HepG2 (cell line): ENCODE measurements around the gene QRFPR. TPM values are rescaled to one million over a fixed set of nuclear protein-coding genes. Genes with fewer than 3 reads are reported as not detected.

Experiments
- ATAC-seq: fragments of 200-7000 bp; cut with Tn5 transposase; 3 replicates; pipeline ENCODE4 v1.9.1; 2020; ENCODE audit warnings: mild to moderate bottlenecking, moderate library complexity
- BruUV-seq: library from RNA; stranded (reverse); fragments of 400-500 nt; replicated peaks from 2 replicates; lab custom pipeline; 2021; lab: Mats Ljungman, UMichigan
- CTCF ChIA-PET: fragments of 300-600 bp; formaldehyde crosslinking; extraction: SDS; loops from one replicate; lab custom pipeline; 2021; ENCODE audit warnings: low total read pairs, inconsistent platforms, low intra/inter-chr PET ratio; lab: Yijun Ruan, JAX
- POLR2A ChIA-PET: fragments of 350-600 bp; sonication (Branson Sonifier 250); formaldehyde crosslinking; loops from one replicate; lab custom pipeline; 2020; ENCODE audit warnings: antibody characterized with exemption, inconsistent platforms; lab: Yijun Ruan, JAX
- DNase-seq: peaks from one replicate; pipeline ENCODE4 v3.0.0-alpha.2; 2015; ENCODE audit warnings: low spot score
- FAIRE-seq: peaks from 3 replicates; lab custom pipeline; 2011; peaks lifted over from hg19 to GRCh38; lab: Jason Lieb, UNC
- H2AFZ ChIP-seq: one replicate; pipeline ENCODE4 v1.6.1; 2011; ENCODE audit warnings: low read length, inconsistent platforms
- H3K27ac ChIP-seq: fragments of 300-600 bp; 3 replicates; pipeline ENCODE4 v1.8.0; 2011; ENCODE audit warnings: mixed run types, mild to moderate bottlenecking, mixed read lengths, low read length, inconsistent platforms; ENCODE audit not compliant: insufficient read depth; ENCODE audit errors: extremely low read length
- H3K27me3 ChIP-seq, 2 experiments: fragments of 200-600 bp in 1 of 2; 2 replicates in 1 of 2; 3 replicates in 1 of 2; pipeline versions ENCODE4 v1.6.0 to v1.8.0; 2011; ENCODE audit warnings: low read length in 2 of 2, mild to moderate bottlenecking in 2 of 2, moderate library complexity in 2 of 2, inconsistent platforms in 1 of 2; ENCODE audit not compliant: insufficient read depth in 2 of 2, control insufficient read depth in 1 of 2
- H3K36me3 ChIP-seq, 2 experiments: fragments of 200-600 bp in 1 of 2; replicated peaks in 1 of 2; 2 replicates in 1 of 2; 3 replicates in 1 of 2; pipeline versions ENCODE4 v1.5.1 to v1.8.0; 2011; ENCODE audit warnings: low read length in 2 of 2, inconsistent platforms in 1 of 2; ENCODE audit not compliant: insufficient read depth in 2 of 2, control insufficient read depth in 1 of 2
- H3K4me1 ChIP-seq: 2 replicates; pipeline ENCODE4 v1.5.1; 2012; ENCODE audit warnings: low read length, inconsistent platforms; ENCODE audit not compliant: insufficient read depth
- H3K4me2 ChIP-seq: 2 replicates; pipeline ENCODE4 v1.6.0; 2011; ENCODE audit warnings: low read depth, low read length, inconsistent platforms
- H3K4me3 ChIP-seq, 3 experiments: fragments of 200-600 bp in 1 of 3; sonication (generic), shearing (Covaris generic) in 1 of 3; replicated peaks in 1 of 3; 2 replicates each; pipeline ENCODE4 v1.5.1; 2011 to 2016; ENCODE audit warnings: low read length in 3 of 3, inconsistent platforms in 2 of 3, low read depth in 2 of 3, mild to moderate bottlenecking in 2 of 3, control low read depth in 1 of 3, mixed read lengths in 1 of 3; ENCODE audit not compliant: insufficient read depth in 1 of 3
- H3K79me2 ChIP-seq: one replicate; pipeline ENCODE4 v1.6.1; 2011; ENCODE audit warnings: low read length, inconsistent platforms; ENCODE audit not compliant: insufficient read depth
- H3K9ac ChIP-seq: 2 replicates; pipeline ENCODE4 v1.6.0; 2011; ENCODE audit warnings: mild to moderate bottlenecking, low read depth, low read length, inconsistent platforms; ENCODE audit not compliant: insufficient read depth
- H3K9me3 ChIP-seq: 2 replicates; pipeline ENCODE4 v1.5.1; 2012; ENCODE audit warnings: mild to moderate bottlenecking, low read length
- H4K20me1 ChIP-seq: 2 replicates; pipeline ENCODE4 v1.6.0; 2011; ENCODE audit warnings: inconsistent platforms, mild to moderate bottlenecking, low read length, moderate library complexity; ENCODE audit not compliant: insufficient read depth
- ATF7 ChIP-seq, 2 experiments: fragments of 450-650 bp in 1 of 2; sonication (generic) in 1 of 2; formaldehyde crosslinking in 1 of 2; IDR thresholded peaks; 2 replicates each; pipeline versions ENCODE4 v1.4.0 to v1.6.1; 2016 to 2020; ENCODE audit warnings: antibody characterized with exemption in 1 of 2, mild to moderate bottlenecking in 1 of 2, missing genetic modification reagents in 1 of 2
- FOXA1 ChIP-seq, 2 experiments: fragments of 450-650 bp in 1 of 2; sonication (generic) in 1 of 2; formaldehyde crosslinking in 1 of 2; IDR thresholded peaks; 2 replicates each; pipeline versions ENCODE4 v1.4.0 to v1.6.1; 2016 to 2020; ENCODE audit warnings: missing genetic modification reagents in 1 of 2
- FOXK2 ChIP-seq: fragments of 450-650 bp; IDR thresholded peaks from 2 replicates; pipeline ENCODE4 v1.6.1; 2016
- HDAC2 ChIP-seq: sonication (generic); formaldehyde crosslinking; IDR thresholded peaks from 2 replicates; pipeline ENCODE4 v1.4.0; 2020; ENCODE audit warnings: missing genetic modification reagents
- ZNF543 ChIP-seq: sonication (generic); formaldehyde crosslinking; IDR thresholded peaks from 2 replicates; pipeline ENCODE4 v1.4.0; 2020; ENCODE audit warnings: mild to moderate bottlenecking, missing genetic modification reagents
- WGBS: methylation state at CpG from one replicate; pipeline ENCODE4 v1.1.6; 2017; ENCODE audit warnings: low lambda C conversion rate; 5-methylcytosine and 5-hydroxymethylcytosine counted together
- in situ Hi-C: cut with HindIII; loops from 2 replicates; pipeline ENCODE4 v1.10.0; 2017; ENCODE audit warnings: low pct_unique_long_range_greater_than_20kb; ENCODE audit not compliant: extremely low pct_ligation_motif_present
- intact Hi-C: fragments of 100-400 bp; cut with micrococcal nuclease; formaldehyde crosslinking; loops from one replicate; pipeline ENCODE4 v1.10.0; 2022; ENCODE audit not compliant: unreplicated experiment
- polyA plus RNA-seq, 8 experiments: library from polyadenylated mRNA; depleted of rRNA in 3 of 8; stranded (reverse) in 7 of 8; unstranded in 1 of 8; fragments of >200 nt; fragmentation: Illumina TruSeq in 4 of 8; extraction: Trizol in 4 of 8; gene quantifications; 2 replicates each; pipeline versions ENCODE4 v1.2.1 to v1.2.3, GENCODE V29; 2011 to 2016; ENCODE audit warnings: low read depth in 4 of 8, missing spikeins in 1 of 8, mixed read lengths in 1 of 8; ENCODE audit not compliant: insufficient read depth in 1 of 8
- total RNA-seq, 5 experiments: library from RNA; depleted of rRNA; stranded (reverse); fragments of >200 nt; fragmentation: Illumina TruSeq; extraction: Trizol; gene quantifications; 2 replicates each; pipeline ENCODE4 v1.2.3, GENCODE V29; 2016; ENCODE audit warnings: low read depth in 1 of 5
- TF ChIP-seq, protein P1 (sequence below): IDR thresholded peaks from 2 replicates; pipeline ENCODE4 v1.4.0; 2020; ENCODE audit warnings: mild to moderate bottlenecking, missing genetic modification reagents

Gene QRFPR
- total and polyA plus RNA-seq, 2 of the 13 experiments (the other 11 are each of a cell fraction or from before 2014, with no cell fraction given) = not detected

GRCh38 chr4:121353213-121353612 is 27.6 kb downstream of the QRFPR start (continued):
- no peak for TF ChIP-seq ZNF543 (CRISPR knock-in tag)
- TF ChIP-seq HDAC2 (CRISPR knock-in tag) = no peak
- TF ChIP-seq FOXA1 (IDR thresholded peaks at IDR 0.05) = no peak
- TF ChIP-seq FOXA1 (CRISPR knock-in tag; IDR thresholded peaks at IDR 0.05) = no peak
- TF ChIP-seq, protein P1, sequence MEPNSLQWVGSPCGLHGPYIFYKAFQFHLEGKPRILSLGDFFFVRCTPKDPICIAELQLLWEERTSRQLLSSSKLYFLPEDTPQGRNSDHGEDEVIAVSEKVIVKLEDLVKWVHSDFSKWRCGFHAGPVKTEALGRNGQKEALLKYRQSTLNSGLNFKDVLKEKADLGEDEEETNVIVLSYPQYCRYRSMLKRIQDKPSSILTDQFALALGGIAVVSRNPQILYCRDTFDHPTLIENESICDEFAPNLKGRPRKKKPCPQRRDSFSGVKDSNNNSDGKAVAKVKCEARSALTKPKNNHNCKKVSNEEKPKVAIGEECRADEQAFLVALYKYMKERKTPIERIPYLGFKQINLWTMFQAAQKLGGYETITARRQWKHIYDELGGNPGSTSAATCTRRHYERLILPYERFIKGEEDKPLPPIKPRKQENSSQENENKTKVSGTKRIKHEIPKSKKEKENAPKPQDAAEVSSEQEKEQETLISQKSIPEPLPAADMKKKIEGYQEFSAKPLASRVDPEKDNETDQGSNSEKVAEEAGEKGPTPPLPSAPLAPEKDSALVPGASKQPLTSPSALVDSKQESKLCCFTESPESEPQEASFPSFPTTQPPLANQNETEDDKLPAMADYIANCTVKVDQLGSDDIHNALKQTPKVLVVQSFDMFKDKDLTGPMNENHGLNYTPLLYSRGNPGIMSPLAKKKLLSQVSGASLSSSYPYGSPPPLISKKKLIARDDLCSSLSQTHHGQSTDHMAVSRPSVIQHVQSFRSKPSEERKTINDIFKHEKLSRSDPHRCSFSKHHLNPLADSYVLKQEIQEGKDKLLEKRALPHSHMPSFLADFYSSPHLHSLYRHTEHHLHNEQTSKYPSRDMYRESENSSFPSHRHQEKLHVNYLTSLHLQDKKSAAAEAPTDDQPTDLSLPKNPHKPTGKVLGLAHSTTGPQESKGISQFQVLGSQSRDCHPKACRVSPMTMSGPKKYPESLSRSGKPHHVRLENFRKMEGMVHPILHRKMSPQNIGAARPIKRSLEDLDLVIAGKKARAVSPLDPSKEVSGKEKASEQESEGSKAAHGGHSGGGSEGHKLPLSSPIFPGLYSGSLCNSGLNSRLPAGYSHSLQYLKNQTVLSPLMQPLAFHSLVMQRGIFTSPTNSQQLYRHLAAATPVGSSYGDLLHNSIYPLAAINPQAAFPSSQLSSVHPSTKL (CRISPR knock-in tag) = no peak
- TF ChIP-seq, all 625 proteins: peak for 0

DNA sequence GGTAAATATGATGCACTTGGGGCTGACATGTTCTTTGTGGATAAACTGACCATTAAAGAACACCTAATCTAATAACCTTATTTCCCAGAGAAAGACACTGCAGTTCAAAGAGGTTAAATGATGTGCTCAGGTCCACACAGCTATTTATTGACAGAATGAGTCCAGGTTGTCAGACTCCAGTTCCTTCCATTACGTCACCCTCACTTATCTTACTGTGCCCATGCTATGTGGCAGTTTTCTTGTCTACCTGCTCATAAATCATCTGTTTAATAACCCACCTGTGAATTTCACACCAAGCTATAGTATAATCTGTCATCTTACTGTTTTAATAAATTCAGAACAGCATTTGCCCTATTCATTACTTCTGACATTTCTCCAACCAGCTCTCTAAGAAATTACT is 36.7 kb downstream of the QRFPR start:
- ATAC-seq (no peak), FAIRE-seq (no peak), DNase-seq (no peak)
- H3K9ac ChIP-seq = no peak overlapping the region
- in situ Hi-C loops (no loop called here), intact Hi-C loops (no loop called here)
- H3K9me3 ChIP-seq = no peaks in the 10 kb centered on the region
- no peak overlapping the region for H3K4me3 ChIP-seq
- H3K4me1 ChIP-seq = no peaks in the 10 kb centered on the region
- H3K36me3 ChIP-seq = no peaks in the 10 kb centered on the region
- peak; percentile 70 for TF ChIP-seq ATF7 (IDR thresholded peaks at IDR 0.05)
- TF ChIP-seq ATF7 (CRISPR knock-in tag; IDR thresholded peaks at IDR 0.05) = no peak
- TF ChIP-seq FOXK2 = no peak
- no peak overlapping the region for H3K4me2 ChIP-seq
- H3K79me2 ChIP-seq = no peaks in the 10 kb centered on the region
- 4% methylated on average over 1 of the region's 1 CpG for WGBS
- H3K27me3 ChIP-seq = no peaks in the 10 kb centered on the region
- ChIA-PET POLR2A (no interaction called here), CTCF (no interaction called here)
- H3K27ac ChIP-seq = no peak overlapping the region
- no peaks in the 10 kb centered on the region for H4K20me1 ChIP-seq
- no TSS peak for BruUV-seq
- no peak overlapping the region for H2AFZ ChIP-seq
